ENCODE data around the gene ZRANB3.

Gene ZRANB3

DNA sequence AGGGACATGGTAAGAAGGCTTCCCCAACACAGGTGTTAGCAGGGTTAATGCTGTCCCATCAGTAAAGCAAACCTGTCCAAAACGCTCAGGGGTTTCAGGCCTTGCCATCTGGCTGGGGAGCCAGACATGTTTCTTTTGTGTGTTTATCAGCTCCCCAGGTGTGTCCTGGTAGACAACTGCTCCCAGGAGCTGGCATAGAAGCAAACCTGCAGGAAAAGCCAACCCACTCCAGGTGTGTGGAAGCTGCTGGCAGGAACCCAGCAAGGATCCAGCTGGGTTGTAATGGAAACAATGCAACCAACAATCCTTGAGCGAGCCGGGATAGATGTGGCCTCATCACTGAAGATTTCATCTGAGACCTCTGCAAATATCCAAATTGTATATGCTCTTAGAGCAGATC, 355.8 kb downstream of the ZRANB3 start:
- DNase-seq = no peak

DNA sequence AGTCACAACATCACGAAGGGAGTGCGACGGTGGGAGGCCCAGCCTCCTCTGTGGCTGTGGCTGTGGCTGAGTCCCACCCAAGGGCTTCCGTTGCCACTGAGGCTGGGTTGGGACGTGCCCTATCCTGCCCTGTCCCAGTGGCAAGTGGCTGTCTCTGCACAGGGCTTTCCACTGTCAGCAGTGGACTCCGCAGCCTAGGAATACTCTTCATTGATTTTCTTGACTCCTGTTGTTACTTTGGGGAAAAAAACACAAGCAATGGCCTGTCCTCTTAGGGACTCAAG, 356.3 kb downstream of the ZRANB3 start:
- DNase-seq = peak in 3 of 56 donors; percentile 14 to 39 (median 18)

DNA sequence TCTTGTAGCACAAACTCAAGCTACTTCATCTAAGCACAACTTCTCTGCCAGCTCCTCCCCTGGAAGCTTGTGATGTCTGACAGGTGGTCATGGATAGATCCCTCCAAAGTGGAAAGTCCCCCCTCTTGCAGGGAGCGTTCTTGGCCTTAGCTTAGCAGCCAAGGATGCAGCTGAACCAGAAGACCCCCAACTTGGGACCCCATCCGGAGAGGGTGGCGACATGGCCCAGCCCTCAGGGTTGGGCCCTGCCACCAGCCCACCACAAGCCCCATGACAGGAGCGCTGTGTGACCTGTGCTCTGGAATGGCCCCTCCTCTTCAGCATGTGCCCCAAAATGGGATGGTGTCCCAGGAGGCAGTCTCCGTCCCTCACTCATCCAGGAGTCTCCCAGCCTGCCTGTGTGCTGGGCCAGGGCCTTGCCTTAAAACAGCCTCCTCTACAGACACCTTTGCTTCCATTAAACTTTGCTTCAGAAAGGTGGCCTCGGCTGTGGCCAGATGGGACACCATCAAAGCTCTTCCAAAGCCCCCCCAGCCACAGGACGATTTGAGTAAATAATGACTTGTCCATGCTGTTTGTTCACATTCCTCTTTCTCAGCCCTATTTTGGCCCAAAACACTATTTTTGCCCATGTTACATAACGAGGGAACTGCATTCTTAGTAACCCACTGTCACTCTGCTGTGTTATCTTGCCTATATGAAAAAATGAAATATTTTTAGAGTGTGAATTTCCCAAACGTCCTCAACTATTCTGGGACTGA, 356.8 kb downstream of the ZRANB3 start:
- DNase-seq = peak in 2 of 56 donors; percentile 24 to 29

DNA sequence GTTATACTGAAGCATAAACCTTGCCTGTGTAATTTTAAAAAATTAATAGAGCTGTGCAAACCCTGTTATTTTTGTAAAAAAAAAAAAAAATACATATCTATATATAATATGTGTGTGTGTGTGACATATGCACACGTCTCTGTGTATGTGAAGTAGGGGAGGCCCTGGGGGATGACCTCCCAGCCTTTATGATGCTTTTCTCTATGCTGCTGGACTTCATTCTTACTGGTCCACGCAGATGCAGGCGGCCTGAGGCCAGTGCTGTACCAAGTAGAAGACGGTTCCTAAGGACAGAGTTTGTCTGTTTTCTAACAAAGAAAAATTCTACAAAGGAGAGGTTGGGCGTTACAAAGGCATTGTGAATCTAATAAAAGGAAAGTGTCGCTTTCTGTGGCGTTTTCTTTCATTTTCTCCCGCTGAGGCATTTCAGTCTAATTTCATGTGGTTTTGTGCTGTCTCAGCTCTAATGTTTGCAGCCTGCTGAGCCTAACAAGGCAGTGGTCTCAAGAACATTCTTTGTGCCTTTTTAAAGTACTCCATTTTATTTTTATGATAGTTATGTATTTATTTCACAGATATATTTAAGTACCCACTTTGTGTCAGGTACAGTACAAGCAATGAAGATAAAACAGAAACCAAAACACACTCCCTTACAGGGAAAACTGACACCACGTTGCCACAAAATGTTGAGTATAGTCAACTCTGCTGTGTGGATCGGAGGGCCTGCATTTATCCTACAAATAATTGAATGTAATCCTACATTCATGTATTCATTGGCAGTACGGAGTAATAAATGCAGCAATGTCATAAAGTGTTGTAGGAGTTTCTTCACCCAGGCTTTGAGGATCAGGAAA, 360.9 kb downstream of the ZRANB3 start:
- no peak for DNase-seq

DNA sequence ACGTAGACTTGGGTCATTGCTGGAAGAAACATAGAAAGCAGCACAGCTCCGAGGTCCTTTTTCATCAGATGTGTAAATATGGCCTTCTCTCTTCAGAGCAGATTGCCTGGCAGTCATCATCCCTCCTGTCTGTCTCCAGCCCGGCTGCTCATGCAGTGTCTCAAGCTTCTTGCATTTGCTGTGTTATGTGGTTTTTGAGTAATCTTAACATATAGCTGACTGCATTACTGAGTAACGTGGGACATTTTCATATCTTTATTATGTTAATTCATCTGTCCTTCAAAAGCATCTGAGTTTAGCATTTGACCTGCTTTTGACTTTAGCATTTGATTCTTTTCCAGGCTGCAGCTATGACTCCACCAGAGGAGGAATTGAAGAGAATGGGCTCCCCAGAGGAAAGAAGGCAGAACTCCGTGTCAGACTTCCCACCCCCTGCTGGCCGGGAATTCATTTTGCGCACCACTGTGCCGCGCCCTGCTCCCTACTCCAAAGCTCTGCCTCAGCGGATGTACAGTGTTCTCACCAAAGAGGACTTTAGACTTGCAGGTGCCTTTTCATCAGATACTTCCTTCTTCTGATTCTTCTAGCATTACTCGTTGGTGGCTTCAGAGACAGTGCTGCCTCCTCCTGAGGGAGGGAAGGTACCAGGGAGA, 362.7 kb downstream of the ZRANB3 start:
- no peak for DNase-seq

DNA sequence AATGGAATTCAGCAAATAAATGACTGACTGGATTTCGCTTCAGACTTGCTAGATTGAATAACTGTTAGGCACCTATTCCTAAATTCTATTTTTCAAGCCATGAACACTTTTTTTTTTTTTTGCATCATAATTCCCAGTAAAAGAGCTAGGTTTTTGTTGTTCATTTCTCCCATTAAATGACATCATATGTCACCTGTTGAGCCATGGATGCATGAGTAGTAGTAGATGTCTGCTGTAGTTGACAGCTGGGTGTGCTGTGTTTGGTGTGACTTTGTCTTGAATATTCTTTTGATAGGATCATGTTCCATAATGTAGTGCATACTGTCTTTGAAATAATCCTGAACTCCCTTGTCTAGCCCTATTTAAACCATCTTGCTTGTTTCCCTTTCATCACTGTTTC, 363.7 kb downstream of the ZRANB3 start:
- DNase-seq = no peak

DNA sequence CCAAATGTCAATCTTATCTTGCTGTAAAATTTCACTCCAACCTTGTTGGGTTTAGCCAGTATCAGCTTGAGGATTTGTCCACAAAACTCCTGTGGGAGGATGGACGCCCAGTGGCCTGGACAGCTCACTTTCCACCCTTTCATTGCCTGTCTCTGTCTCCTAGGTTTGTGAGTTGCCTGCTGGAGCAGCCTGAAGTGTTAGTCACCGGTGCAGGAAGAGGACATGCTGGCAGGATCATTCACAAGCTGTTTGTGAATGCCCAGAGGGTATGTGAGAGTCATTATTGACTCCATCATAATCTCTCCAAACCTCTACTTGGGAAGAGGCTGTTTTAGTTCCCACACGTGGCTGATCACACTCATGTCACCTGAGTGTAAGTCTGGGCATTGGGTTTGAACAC, 366.6 kb downstream of the ZRANB3 start:
- peak in 1 of 56 donors; percentile 7 for DNase-seq

DNA sequence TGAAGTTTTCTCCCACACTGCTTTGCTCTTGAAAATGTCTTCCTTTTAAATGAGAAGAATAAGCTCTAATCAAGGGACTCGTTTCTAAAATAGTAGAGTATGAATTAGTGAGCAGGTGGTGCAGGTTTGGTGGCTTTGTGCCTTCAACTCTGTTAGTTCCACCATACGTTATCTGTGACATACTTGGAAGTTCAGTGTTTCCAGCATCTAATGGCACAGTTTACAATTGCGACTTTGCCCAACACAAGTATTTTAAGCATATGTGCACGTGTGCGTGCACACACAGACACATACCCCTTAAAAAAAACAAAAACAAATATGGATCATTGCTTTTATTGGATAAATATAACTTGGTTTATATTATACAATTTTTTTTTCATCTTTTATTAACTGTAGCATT, 367.1 kb downstream of the ZRANB3 start:
- no peak for DNase-seq

DNA sequence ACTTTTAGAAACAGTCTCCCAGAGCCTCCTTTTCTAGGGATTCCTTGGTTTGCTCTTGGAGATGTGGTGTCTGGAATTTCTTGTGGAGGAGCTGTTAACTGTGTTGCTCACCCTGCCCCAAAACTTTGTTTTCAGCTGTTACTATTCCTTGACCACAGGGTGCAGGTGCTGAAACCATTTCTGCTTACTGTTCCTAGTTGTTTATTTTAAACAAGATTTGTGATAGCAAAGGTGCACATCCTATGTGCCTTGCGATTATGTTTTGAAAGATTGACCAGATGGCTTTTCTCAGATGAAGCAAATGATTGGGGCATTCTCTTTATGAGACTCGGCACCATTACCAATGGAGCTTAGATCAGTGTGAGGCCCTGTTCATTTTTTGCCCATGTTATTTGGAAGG, 367.7 kb downstream of the ZRANB3 start:
- no peak for DNase-seq

DNA sequence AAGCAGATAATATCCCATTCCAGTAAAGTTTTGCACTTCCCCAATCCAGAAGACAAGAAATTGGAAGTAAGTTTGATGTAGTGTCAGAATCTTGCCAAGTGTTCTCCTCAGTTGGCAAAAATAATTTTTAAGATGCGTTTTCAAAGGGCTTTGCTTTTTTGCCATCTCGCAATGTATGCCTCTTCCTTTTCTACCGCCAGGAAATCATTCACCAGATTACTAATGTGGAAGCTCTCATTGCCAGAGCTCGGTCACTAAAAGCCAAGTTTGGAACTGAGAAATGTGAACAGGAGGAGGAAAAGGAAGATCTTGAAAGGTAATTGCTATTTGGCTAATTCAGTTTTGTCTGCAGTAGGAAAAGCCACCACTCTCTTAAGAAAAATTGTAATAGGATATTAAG, 368.2 kb downstream of the ZRANB3 start:
- no peak for DNase-seq

DNA sequence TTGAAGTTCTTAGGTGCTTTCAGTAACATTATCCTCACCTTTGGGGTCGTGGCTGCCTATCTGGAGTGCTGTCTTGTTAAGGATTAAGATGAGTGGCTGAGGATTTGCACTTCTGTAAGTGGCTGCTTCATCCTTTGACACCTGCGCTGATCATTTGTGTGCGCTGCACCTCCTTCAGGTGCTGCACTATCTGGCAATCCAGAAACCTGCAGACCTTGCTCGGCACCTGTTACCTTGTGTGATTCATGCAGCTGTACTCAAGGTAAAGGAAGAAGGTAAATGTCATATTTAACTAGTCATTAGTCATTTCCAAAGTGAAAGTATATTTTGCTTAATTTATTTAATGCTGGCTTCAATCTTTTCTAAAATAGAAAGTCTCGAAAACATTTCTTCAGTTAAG, 368.6 kb downstream of the ZRANB3 start:
- no peak for DNase-seq

DNA sequence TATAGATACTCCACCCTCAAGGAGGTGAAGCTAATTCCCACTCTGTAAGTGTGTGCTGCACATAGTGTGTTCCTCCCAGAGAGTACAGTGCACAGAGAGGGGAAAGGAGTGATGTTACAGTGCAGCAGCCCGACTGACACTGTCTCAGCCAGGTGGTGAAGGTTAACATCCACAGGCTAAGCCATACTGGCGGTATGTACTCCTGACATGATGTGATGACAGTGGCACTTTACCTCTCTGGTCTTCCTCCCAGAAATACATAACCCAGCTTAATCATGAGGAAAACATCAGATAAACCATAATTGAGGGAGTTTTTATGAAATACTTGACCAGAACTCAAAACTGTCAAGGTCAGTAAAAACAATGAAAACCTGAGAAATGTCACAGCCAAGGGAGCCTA, 371.8 kb downstream of the ZRANB3 start:
- DNase-seq = no peak

DNA sequence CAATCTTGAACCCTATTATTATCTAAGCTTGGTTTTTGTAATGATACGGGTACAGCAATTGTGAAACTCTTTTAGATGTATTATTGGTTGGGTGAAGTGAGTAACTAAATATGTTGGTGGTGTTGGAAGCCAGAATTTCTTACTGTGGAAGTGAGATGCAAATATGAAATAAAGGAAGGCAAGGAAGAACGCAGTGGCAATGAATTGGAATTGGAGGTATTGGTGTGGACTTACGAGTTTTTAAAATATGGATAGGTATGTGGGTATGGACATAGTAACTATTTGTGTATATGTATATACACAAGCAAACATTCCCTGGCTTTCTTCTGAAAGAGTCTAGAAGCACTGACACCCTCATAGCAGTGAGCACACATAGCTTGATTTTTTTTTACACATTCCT, 373.2 kb downstream of the ZRANB3 start:
- DNase-seq = no peak

DNA sequence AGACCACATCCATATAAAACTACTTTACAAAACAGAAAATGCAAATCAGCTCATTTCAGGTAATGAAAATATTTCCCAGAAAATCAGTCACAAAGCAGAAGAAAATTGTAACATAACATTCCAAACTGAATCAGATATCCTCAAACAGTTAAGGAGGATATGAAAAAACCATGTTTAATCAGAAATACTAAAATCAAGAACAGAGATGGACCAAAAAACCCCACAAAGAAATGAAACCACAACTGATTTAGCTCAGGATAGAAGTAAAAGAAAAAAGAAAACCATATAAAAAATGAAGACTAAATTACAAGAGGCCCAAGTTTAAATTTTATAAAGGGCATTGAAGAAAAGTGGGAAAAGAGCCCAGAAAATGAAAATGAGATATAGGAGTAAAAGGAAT, 376.1 kb downstream of the ZRANB3 start:
- no peak for DNase-seq

DNA sequence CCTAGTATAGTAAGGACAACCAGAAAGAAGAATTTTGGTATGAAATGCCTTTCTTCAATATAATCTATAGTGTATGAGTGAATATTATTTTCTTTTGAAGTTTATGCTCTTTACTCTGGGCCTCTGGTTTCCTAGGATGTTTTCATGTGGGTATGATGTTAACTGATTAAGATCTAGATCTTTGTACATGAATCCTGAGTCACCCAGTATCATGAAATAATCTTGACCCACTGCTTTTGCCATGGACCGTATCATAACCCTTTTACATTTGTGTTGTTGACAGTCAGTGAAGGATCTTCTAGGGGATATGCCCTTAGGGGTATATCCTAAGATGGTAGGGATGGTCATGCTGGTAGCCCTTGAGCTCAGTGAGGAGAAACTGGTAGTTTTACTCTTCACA, 378.7 kb downstream of the ZRANB3 start:
- no peak for DNase-seq

DNA sequence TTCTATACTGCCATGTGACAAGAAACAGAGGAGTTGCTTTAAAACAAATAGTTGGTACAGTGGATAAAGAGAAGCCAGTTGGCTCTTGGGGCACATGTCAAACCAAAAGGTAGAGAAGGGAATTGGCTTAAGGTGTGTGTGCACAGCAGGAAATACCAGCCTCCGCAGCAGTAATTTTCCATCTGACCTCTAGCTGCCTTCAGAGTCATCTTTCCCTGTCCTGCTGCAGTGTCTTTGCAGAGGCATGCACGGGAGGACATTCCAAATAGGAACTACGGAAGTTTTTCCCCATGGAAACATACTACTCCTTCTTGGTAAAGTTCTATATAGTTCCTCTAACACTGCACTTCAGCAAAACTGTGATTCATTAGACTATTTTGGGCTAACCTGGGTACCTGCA, 379.4 kb downstream of the ZRANB3 start:
- no peak for DNase-seq

DNA sequence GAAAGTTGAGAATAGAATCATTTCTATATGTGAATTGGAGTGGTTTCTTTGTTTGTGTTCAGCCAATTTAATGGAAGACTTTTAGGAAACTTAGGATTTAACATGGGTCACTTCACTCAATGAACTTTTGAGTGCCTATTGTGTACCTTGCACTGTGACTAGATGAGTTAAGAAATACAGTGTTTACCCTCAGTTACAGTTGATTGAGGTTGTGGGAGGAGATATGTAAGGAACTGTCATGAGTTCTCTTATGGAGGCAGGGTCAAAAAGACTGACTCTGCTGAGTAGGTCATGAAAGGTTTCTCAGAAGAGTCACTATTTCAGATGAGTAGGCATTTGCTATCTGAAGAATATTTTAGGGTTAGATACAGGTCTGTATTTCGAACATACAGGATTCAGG, 380.3 kb downstream of the ZRANB3 start:
- no peak for DNase-seq

DNA sequence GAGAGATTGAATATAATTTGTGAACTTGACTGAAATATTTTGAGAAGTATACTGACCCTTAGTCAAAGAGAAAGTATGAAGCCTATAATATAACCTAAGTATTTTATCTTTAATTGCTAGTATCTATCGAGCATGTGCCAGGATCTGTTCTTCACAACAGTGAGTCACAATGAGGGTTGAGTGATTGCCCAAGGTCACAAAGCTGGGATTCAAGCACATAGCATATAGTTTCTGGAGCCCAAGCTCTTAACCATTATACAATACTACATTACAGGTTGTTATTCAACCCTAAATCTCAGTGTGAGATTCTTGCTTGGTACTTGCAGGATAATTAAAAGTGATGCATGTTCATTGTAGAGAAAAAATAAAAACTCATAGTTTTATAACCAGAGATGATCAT, 381.8 kb downstream of the ZRANB3 start:
- no peak for DNase-seq

DNA sequence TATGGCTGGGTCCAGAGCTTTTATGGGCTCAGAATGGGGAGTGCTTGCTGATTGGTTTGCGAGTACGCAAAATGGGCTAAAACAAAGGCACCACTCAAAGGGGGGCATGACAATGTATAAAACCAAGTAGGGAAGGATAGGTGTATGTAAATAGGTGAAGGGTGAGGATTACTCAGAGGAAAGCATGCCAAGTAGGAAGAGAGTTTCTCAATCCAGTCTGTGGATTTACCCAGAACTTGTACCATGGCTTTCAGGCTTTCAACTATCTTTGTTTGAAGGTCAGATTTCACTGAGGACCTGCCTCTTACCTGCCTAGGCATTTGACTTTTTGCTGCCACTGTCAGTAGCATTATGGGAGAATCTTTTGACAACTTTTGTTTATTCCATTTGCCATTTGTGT, 386.7 kb downstream of the ZRANB3 start:
- DNase-seq = no peak

DNA sequence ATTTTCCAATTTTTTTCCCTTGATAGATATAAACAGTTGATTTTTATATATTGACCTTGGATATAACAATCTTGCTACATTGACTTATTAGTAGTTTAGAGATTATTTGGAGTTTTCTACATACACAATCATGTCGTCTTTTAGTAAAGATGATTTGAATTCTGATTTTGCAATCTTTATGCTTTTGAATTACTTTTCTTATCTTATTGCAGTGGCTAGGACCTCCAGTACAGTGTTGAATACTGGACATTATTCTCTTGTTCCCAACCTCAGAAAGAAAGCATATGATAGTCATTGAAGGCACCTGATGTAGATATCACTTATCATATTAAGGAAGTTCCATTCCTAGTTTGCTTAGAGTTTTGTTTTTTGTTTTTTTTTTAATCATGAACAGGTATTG, 388.7 kb downstream of the ZRANB3 start:
- DNase-seq = no peak

DNA sequence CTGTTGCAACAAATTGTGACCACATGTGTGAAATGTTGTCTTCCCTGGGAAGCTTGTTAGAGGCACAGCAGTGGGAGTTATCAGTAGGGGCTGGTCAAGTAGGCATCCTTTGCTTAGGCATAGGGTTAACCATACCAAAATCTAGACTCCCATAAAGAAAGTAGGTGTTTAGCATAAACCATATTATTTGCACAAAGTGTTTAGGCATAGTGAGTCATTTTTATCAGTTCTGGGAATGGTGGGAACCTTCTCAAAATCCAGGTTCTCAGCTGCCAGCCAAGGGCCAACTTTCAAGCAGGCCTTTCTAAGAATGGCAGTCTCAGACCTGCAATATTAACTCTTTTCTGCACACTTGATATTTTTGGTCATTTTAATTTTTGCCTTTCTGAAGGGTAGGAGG, 390.4 kb downstream of the ZRANB3 start:
- DNase-seq = no peak

DNA sequence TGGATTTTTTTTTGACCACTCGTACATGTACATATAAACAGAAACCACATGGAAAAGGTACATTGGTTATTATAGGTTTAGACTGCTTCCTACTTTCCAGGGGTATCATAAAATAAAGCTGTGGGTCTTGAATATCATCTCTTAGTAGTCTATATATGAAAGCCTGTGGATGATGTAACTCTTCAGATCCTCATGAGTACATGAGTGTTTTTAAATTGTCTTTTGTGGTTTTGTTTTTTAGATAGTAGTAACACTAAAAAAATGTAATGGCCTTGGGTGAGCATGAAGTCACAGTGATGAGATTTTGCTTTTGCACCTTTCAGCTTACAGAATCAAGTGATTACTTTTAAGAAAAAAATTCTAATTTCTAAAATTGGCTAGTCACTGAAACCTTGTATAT, 398.7 kb downstream of the ZRANB3 start:
- DNase-seq = no peak

DNA sequence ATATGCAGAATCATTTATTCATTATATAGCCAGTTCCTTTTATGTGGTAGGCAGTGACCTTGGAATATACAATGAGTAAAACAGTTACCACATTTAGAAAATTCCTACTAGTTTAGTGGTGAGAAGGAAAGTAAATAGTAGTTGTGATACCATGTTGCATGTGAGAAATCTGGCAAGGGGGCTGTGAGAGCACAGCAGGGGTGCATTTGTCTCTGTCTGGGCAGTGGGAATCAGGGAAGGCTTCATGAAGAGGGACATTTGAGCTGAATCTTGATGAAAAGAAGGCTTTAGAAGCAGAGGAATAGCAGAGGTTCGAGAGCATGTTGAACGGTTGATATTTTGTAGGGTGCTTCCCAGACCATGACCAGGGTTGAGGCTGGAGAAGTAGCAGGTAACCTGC, 400.3 kb downstream of the ZRANB3 start:
- no peak for DNase-seq

Data from amygdala (tissue), 56 donors.